SHP77 (cell line): Measurements from ENCODE around the gene SIGLEC8.
"Not testable (repeated sequence)": the region's sequence is repeated elsewhere in the genome, so short reads cannot be mapped to it uniquely, and the experiment has no call there.

Experiments
- DNase-seq, 2 experiments: peaks; one replicate each; lab custom pipeline; 2025; lab: John Stamatoyannopoulos, UW

Gene SIGLEC8

GRCh38 chr19:51473009-51473707 lies 14.9 kb upstream of the SIGLEC8 start:
- DNase-seq = peak; percentile 50 to 67

DNA sequence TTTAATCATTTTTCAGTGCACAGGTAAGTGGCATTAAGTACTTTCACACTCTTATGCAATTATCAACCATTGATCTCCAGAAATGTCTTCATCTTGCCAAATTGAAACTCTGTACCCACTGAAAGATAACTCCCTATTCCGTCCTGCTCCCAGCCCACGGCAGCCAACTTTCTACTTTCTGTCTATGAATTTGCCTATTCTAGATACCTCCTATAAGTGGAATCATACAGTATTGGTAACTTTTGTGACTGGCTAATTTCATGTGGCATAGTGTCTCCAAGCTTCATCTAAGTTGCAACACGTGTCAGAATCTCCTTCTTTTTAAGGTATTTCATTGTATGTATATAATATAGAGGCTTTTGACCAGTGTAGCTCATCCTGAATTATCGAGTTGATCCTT lies 14.4 kb upstream of the SIGLEC8 start:
- no peak for DNase-seq

DNA sequence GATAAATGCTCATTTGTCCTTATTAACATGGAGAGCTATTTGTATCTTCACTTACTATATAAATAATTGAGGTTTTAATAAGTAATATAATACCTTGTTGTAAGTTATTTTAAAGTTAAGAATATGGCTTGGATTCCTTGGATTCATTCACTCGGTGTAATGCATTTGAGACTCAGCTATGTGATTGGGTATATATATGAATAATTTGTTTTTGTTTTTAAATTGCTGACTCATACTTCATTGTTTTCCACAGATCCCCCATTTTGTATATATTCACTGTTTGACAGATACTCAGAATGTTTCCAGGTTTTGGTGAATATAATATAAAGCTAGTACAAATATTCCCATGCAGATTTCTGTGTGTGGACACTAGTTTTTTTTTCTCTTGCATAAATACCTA lies 13.3 kb upstream of the SIGLEC8 start:
- DNase-seq = no peak

GRCh38 chr19:51470966-51471365 lies 12.7 kb upstream of the SIGLEC8 start:
- no peak for DNase-seq

DNA sequence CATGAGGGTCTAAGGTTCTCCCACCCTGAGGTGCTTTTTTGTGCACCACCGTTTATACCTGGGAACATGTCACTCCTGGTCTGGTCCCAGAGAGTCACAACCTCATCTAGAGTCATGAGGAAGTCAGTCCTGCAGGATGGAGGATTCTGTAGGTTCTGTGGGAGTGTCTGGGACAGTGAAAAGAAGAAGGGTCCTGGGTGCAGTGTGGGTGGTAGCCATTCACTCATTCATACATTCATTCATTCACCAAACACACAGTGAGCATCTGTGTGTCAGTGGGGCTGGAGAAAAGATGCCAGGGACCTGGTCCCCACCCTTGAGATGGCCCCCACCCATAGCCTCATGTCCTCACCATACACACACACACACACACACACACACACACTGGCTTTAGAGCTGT lies 11.4 kb upstream of the SIGLEC8 start:
- DNase-seq = no peak

GRCh38 chr19:51469162-51469561 lies 10.9 kb upstream of the SIGLEC8 start:
- DNase-seq = no peak

GRCh38 chr19:51468545-51468920 lies 10.3 kb upstream of the SIGLEC8 start:
- no peak for DNase-seq

GRCh38 chr19:51467864-51468544 lies 9.8 kb upstream of the SIGLEC8 start:
- DNase-seq = no peak

DNA sequence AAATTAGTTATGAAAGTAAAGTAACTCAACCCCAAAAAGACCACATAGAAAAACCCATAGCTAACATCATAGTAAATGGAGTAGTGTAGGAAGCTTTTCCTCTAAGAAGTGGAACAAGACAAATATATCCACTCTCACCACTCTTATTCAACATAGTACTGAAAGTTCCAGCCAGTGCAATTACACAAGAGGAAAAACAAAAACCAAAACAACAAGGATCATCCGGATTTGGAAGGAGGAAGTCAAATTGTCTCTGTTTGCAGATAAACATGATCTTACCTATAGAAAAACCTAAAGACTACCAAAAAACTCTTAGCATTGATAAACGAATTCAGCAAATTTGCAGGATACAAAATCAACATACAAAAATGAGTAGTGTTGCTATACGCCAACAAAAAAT lies 8.5 kb upstream of the SIGLEC8 start:
- DNase-seq = no peak

GRCh38 chr19:51463976-51464581 lies 5.8 kb upstream of the SIGLEC8 start:
- not testable (repeated sequence) for DNase-seq

- no peak for DNase-seq
These were observed 4.4 kb upstream of the SIGLEC8 start for GRCh38 chr19:51462681-51463080.

DNA sequence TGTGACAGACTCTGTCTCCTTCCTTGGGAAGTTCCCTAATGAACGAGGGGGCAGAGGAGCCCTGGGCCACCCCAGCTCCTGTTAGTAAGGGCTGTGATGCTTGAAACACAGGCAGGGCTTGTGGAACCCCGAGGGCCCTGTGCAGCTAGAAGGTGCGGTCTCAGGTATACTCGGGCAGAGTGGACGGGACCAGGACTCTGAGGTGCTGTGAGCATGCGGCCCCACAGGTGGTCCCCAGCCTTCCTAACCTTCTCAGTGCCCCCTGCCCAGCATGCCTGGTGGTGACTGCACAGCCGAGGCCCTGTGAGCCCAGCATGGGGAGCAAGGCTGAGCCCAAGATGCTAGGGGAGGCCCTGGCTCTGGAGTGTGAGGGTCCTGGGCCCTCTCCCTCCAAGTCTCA lies 4.0 kb upstream of the SIGLEC8 start:
- DNase-seq = no peak

DNA sequence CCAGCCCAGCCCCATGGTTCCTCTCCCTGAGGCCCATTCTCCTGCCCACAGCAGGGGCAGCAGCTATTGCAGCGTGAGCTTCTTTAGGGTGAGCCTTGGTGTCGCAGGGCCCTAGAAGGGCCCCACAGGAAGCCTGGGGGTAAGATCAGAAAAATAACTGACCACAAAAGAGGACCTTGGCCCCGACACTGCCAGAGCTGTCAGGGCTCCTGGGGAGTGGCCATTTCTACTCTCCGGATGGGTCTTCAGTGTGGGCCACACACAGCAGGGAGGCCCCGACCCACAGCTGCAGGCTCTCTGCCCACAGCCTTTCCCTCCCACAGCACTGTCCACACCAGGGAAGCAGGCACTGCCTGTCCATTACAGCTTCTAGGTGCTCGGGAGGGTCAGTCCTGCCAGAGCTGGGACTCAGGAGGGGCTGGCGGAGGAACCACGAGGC lies 3.5 kb upstream of the SIGLEC8 start:
- no peak for DNase-seq

DNA sequence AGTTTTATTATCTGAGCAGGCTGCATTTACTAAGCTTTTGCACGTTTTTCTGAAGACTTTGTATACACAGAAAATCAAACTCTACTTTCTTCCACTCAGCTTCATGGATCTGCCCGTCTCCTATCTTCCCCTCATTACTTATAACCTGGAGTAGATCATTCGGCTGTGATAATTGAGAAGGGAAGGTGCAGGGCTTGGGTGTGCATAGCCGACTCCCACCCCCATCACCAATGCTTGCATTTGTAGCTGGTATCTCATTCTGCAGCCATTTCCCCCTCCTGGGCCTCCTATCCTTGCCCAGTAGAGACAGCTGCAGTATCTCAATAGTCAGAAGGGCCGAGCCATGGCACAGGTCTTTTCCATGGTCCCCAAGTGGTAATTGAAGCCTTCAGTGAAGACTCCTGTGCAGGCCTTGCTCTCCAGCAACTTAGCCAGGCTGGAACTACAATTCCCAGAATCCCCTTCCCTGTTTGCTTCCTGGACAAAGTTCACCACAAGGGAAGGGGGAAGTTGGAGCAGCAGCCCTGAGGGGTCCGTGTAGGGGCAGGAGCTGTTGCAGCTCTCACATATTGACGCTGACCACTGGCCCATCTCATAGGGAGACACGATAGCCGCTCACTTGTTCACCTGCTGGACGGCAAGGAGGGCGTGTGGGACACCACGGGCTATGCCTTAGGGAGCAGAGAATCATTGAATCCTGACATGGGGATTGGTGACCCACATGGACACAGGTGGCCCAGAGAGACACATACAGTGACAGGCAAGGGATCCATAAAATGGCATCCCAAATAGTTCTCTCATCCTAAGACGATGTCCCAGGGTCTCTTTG lies 2.1 kb upstream of the SIGLEC8 start:
- DNase-seq = no peak

- no peak for DNase-seq
These were observed 748 bp upstream of the SIGLEC8 start for GRCh38 chr19:51458899-51459505.

DNA sequence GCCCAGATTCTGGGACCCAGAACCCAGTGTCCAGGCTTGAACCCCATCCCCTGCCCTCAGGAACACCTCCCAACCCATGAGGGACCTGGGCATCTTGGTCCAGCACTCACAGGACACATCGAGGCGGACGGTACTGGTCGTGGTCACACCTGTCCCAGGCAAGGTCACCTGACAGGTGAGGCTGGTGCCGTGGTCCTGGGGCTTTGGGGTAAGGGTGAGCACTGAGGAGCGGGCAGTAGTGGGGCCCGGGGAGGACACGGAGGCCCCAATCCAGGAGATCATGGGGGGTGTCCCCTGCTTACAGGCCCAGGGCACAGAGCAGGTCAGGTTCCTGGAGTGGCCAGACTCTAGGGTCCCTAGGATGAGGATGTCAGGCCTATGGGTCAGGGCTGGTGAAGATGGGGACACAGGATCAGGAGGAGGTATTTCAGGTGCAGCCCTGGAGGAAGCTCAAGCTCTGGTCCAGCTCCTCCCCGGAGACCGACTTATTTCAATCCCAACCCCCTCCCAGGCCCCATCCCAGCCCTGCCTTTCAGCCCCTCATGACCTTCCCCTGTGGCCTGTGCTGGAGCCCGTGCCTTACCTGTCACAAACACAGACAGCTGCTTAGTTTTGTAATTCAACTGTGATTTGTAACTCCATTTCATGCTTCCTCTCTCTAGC lies 772 bp downstream of the SIGLEC8 start:
- DNase-seq = no peak

DNA sequence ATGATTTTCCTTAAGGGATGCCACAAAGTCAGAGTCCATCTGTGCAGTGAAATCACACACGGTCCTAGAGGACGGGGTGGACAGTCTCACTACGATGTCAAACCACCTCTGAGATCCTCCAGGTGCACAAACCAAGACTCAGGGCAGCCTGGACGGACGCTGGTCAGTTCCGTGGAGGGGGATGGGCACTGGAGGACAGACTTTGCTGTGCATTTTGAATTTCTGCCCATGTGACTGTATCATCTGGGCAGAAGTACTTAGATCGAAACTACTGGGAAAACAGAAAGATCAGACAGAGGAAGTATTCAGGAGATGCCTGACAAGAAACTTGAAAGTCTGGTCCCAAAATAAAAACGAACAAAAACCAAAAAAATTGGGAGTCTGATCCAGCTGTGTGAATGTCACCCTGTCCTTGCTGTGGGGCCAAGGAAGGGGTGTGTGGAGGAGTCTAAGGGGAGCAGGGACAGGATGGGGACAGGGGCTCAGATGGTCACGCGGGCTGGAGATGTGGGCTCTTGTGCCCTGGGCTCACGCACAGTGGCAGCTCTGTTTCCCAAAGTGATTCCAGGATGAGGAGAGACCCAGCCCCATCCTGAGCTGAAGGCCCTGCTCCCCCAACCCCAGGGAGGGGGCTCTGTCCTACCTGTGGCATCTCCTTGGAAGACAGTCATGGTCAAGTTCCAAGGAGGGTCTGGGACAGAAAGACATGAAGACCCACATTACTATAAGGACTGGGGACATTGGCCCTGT lies 1.5 kb downstream of the SIGLEC8 start:
- DNase-seq = no peak

GRCh38 chr19:51450730-51451307 lies 7.4 kb downstream of the SIGLEC8 start:
- no peak for DNase-seq

- DNase-seq = no peak
These were observed 9.7 kb downstream of the SIGLEC8 start for GRCh38 chr19:51448411-51449016.

DNA sequence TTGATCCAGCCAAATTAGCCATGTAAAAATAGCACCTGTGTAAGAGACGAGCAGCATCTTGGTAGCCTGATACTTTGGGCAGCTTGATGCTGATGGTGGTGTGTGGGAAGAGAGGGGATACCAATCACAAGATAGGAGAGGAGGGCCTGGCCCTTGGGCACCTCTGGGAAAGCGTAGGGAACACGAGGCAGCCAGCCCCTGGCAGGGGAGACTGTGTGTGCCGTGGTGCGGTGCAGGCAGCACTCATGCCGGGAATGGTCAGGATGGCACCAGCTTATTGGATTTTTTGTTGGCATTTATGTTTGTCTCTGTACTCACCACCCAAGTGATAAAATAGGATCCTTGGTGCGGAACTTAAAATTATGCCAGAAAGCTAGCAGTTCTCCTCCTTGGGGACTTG lies 10.2 kb downstream of the SIGLEC8 start:
- no peak for DNase-seq
